GM19351 (cell line): ENCODE measurements around the gene HPD.

Source experiments
- ATAC-seq: cut with Tn5 transposase; IDR thresholded peaks from one replicate; pipeline ENCODE4 v1.9.1; 2021; ENCODE audit warnings: mild to moderate bottlenecking, moderate library complexity; ENCODE audit not compliant: unreplicated experiment

Gene HPD

GRCh38 chr12:121829250-121829918 lies 29.3 kb downstream of the HPD start:
- ATAC-seq: no peak

- ATAC-seq: no peak
Observed at GRCh38 chr12:121828826-121829225, 29.8 kb downstream of the HPD start.

GRCh38 chr12:121828306-121828705 lies 30.4 kb downstream of the HPD start:
- no peak for ATAC-seq

- no peak for ATAC-seq
Observed at GRCh38 chr12:121827351-121828099, 31.1 kb downstream of the HPD start.

GRCh38 chr12:121826318-121827150 lies 32.1 kb downstream of the HPD start:
- no peak for ATAC-seq

GRCh38 chr12:121825041-121825523 lies 33.6 kb downstream of the HPD start:
- ATAC-seq: no peak

- no peak for ATAC-seq
Observed at GRCh38 chr12:121823727-121824115, 34.9 kb downstream of the HPD start.

GRCh38 chr12:121823101-121823726 lies 35.4 kb downstream of the HPD start:
- ATAC-seq: no peak

- no peak for ATAC-seq
Observed at GRCh38 chr12:121822393-121823100, 36.1 kb downstream of the HPD start.

GRCh38 chr12:121820056-121820455 lies 38.6 kb downstream of the HPD start:
- no peak for ATAC-seq

- ATAC-seq: no peak
Observed at GRCh38 chr12:121819212-121819949, 39.3 kb downstream of the HPD start.

- ATAC-seq: no peak
Observed at GRCh38 chr12:121817648-121818043, 41.0 kb downstream of the HPD start.

- no peak for ATAC-seq
Observed at GRCh38 chr12:121816925-121817647, 41.6 kb downstream of the HPD start.

- no peak for ATAC-seq
Observed at GRCh38 chr12:121815263-121815662, 43.4 kb downstream of the HPD start.

- no peak for ATAC-seq
Observed at GRCh38 chr12:121814429-121815119, 44.1 kb downstream of the HPD start.

GRCh38 chr12:121813951-121814350 lies 44.7 kb downstream of the HPD start:
- no peak for ATAC-seq

GRCh38 chr12:121812921-121813896 lies 45.5 kb downstream of the HPD start:
- ATAC-seq: no peak
